VCaP (cell line): ENCODE data around the gene WNT3A.

Experiments
- H3K27ac ChIP-seq: fragments of 450-650 bp; 2 replicates; pipeline ENCODE4 v1.5.1; 2017
- TF ChIP-seq, protein P1 (sequence below): fragments of 450-650 bp; conservative IDR thresholded peaks from 2 replicates; pipeline ENCODE4 v1.5.1; 2017; ENCODE audit warnings: mild to moderate bottlenecking, moderate library complexity

Gene WNT3A

DNA sequence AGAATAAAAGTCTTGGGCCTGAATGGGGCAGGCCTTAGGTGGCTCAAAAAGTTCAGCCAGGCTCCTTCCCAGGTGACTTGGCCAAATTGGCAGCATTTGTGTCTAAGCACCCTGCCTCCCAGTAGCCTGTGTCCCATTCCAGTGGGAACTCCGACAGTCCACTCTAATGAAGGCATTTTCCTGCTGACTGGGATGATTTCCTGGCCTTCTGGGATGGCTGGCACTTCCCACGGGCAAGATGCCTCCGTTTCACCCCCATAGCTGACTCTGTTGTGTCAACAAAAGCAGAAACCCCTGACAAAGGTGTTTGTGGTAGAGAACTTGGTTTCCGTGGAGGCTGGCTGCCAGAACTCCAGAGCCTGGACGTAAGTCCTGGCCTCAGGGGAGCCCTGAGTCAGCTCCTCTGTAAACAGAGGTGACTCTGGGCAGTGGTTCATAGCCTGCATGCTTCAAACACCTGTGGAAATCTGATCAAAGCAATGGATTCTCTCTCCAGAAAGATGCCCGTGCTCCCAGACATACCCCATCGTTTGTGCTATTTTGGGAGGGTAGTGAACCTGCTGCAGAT, 36.6 kb downstream of the WNT3A start:
- TF ChIP-seq, protein P1, sequence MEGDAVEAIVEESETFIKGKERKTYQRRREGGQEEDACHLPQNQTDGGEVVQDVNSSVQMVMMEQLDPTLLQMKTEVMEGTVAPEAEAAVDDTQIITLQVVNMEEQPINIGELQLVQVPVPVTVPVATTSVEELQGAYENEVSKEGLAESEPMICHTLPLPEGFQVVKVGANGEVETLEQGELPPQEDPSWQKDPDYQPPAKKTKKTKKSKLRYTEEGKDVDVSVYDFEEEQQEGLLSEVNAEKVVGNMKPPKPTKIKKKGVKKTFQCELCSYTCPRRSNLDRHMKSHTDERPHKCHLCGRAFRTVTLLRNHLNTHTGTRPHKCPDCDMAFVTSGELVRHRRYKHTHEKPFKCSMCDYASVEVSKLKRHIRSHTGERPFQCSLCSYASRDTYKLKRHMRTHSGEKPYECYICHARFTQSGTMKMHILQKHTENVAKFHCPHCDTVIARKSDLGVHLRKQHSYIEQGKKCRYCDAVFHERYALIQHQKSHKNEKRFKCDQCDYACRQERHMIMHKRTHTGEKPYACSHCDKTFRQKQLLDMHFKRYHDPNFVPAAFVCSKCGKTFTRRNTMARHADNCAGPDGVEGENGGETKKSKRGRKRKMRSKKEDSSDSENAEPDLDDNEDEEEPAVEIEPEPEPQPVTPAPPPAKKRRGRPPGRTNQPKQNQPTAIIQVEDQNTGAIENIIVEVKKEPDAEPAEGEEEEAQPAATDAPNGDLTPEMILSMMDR, result no peak
- H3K27ac ChIP-seq, result no peak overlapping the region

DNA sequence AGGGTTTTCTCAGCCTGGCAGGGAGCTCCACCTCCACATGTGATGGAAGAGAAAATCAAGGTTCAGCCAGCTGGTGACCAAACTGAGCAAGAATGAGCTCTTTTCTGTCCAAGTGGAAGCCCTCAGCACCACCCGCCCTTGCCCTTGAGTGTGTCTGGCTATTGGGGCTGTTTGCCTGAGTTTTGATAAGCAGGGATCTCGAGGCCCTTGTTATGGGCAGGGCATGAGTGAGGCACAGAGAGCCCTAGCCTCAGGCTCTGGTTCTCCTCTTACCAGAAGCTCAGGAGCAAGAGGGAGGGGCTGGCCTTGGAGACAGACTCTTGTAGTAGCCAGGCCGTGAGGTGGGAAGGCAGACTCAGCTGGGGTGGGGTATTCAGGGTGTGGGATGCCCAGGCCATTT, 38.2 kb downstream of the WNT3A start:
- TF ChIP-seq, protein P1, result no peak
- no peak overlapping the region for H3K27ac ChIP-seq

DNA sequence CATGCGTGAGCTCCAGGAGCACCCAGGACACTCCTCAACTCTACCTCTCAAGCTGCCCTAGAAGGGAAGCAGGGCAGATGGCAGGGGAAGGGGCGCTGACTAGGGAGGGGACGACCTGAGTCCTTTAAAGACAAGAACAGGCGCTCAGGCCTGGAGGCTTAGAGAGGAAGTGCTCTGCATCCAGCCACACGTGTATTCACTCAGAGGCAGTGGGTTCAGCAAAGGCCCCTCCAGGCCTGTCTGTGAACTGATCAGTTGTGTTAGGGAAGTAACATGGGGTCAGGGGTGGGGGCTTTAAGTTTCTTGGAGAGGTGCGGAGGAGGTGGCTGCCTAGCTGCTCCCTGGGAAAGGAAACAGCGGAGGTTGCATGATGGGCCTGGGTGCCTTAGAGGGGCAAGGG, 38.6 kb downstream of the WNT3A start:
- TF ChIP-seq, protein P1, result no peak
- H3K27ac ChIP-seq, result no peak overlapping the region

DNA sequence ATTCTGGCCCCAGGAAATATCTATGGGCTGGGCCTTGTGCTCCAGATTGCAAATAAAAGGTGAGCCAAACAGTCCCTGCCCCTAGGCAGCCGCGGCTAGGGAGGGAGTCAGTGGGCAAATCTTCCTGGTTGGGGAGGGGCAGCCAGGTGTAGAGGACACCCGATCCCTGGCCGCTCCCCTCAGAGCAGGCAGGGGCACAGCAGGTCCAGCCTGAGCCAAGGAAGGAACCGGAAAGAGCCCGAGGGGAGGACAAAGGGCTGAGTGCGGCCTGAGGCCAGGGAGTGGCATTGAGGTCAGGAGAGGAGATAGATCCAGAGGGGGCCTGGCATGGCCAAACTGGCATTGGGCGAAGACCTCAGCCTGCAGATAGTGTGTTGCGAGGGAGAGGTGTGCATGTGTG, 39.1 kb downstream of the WNT3A start:
- no peak overlapping the region for H3K27ac ChIP-seq
- TF ChIP-seq, protein P1, result no peak

DNA sequence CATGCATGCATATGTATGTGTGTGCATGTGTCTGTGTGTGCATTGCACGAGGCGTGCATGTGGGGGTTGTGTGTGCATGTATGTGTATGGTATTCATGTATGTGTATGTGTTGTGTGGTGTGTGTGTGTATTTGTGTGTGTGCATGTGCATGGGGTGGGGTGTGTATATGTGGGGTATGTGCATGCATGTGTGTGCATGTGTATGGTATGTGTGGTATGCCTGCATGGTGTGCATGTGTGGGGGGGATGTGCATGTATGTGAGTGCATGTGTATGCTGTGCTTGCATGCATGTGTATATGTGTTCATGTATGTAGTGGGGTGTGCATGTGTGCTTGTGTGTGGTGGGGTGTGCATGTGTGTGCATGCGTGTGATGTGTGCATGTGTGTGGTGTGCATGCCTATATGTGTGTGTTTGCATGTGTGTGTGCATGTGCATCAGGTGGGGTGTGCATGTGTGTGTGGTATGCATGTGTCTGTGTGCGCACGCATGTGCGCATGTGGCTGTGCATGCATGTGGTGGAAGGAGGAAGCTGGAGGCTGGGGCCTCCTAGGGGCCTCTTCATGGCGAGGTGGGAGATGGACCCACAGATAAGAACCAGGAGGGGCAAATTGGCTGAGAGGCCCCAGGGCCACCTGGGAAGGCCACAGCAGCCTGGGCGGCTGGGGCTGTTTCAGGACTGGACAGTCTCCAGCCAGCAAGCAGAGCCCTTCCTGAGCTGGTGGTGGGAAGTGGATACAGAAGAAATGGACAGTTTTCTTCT, 39.8 kb downstream of the WNT3A start:
- TF ChIP-seq, protein P1, result no peak
- no peak overlapping the region for H3K27ac ChIP-seq

DNA sequence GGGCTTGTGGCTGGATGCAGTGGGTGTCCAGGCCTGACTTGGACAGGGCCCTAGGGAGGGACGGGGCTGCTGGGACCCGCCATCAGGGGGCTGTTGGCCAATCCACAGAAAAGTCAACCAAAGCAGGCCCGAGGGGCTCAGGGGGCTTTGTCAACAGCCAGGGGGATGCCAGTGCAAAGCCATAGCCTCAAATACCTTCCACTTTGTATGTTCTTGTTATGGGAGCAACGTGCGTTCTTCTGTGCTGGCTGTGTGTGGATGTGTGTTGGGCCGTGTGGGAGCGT, 40.3 kb downstream of the WNT3A start:
- TF ChIP-seq, protein P1, result no peak
- H3K27ac ChIP-seq, result no peak overlapping the region

DNA sequence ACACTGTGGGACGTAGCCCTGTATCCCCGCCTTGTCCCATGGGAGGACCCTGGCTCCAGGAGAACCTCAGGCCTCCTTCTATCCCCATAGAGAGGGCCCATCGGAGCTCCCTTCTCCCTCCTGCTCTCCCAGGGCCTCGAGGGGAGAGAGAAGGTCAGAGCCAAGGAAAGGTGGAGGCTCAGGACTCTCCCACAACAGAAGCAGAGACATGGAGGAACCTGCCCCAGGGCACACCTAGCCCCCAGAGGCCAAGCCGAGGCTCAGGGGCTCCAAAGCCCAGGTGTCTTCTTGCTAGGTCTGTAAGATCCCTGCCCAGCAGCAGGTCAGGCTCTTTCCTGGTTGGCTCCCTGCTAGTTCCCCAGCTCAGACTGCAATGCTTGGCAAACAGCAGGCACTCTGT, 41.3 kb downstream of the WNT3A start:
- TF ChIP-seq, protein P1, result no peak
- no peak overlapping the region for H3K27ac ChIP-seq
